Activated CD8-positive, alpha-beta memory T cell treated with anti-CD3 and anti-CD28 coated beads, Interleukin-2, amount 50 U/mL, for 48 hours (primary cell): Measurements from ENCODE around the gene TOR1A.

Experiments
- DNase-seq: peaks from one replicate; pipeline ENCODE4 v3.0.0-alpha.2; 2020

The TOR1A gene

DNA sequence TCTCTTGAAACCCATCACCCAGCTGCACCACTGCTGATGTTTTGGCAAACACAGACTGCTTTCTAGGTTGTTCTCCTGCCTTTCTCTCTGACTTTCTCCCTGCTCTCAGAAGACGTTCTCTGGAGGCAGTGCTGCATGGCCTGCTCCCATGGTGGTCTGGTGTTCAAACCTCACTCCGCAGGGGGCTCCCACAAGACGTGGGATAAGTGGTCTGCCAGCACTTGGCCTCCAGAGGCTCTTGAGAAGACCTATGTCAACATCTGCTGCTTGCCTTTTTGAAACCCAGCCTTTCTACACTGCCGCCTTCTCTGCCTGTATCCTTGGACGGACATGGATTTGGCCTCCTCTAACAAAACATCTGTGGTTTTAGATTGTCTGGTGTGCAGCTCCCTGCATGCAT lies 27.9 kb upstream of the TOR1A start:
- no peak for DNase-seq

DNA sequence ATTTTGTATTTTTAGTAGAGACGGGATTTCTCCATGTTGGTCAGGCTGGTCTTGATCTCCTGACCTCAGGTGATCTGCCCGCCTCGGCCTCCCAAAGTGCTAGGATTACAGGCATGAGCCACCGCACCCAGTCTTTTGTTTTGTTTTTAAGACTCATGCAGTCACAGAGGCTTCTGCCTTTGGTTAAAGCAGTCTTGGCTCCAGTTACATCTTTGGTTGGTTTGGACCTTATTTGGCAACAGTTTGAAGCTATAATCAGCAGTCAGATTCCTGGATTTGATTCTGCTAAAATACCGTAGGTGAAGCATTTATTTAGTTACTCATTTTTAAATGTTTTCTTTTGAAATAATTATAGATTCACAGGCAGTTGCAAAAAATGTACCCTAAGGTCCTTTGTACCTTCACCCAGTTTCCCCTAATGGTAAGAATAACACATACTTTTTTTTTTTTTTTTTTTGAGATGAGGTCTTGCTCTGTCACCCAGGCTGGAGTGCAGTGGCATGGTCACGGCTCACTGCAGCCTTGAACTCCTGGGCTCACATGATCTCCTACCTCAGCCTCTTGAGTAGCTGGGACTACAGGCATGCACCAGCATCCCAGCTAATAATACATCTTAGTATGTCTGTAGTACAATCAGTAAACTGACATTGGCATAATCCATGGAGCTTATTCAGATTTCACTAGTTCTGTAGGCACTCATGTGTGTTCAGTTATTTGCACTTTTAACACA lies 27.1 kb upstream of the TOR1A start:
- no peak for DNase-seq

- no peak for DNase-seq
These were observed 26.0 kb upstream of the TOR1A start for GRCh38 chr9:129849901-129850300.

GRCh38 chr9:129848712-129849441 lies 24.9 kb upstream of the TOR1A start:
- no peak for DNase-seq

DNA sequence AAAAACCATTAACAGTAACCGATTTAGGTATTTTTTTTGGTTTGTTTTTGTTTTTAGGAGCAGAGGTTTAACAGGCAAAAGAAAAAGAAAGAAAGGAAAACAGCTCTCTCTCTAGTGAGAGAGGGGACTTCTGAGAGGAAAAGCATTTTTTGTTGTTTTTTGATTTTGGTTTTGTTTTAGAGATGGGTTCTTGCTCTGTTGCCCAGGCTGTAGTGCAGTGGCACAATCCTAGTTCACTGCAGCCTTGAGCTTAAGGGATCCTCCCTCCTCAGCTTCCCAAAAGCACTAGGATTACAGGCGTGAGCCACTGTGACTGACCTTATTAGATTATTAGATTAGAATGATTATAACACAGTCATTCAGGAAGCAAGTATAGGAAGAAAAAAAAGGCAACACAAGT lies 21.4 kb upstream of the TOR1A start:
- DNase-seq = no peak

- DNase-seq = no peak
These were observed 17.1 kb upstream of the TOR1A start for GRCh38 chr9:129841071-129841470.

- no peak for DNase-seq
These were observed 16.1 kb upstream of the TOR1A start for GRCh38 chr9:129840034-129840433.

DNA sequence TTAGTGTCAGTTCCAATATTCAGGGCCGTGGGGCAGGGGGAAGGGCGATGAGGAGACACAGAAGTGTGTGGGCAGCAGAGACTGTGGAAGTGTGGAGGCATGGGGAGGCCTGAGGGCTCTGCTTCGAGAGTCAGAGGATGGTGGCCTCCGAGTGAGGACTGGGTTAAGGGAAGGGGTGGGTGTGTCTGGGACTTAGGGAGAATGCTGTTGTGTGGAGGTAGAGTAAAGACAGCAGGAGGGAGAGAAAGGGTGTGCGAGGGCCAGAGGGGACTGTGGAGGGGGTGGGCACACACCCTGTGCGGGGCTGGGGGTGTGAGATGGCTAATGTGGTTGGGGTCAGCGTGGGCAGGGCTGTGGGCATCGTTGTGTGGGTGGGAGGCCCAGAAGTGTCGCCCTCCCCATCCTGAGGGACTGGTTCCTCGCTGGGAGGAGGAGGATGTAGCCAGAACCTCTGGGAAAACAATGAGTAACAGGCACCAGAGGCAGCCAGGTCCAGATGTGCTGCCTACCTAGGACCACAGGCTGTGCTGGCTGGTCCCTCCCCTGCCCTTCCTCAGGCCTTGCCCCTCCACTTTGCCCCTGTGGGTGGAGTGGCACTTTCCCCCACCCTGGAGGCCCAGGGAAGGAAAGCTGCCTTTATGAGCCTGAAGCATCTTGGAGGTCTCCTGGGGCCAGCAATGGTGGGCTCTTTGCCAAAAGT lies 15.5 kb upstream of the TOR1A start:
- DNase-seq = no peak

- DNase-seq = no peak
These were observed 14.8 kb upstream of the TOR1A start for GRCh38 chr9:129838707-129839259.

GRCh38 chr9:129836311-129837007 lies 12.5 kb upstream of the TOR1A start:
- DNase-seq = peak; percentile 70

DNA sequence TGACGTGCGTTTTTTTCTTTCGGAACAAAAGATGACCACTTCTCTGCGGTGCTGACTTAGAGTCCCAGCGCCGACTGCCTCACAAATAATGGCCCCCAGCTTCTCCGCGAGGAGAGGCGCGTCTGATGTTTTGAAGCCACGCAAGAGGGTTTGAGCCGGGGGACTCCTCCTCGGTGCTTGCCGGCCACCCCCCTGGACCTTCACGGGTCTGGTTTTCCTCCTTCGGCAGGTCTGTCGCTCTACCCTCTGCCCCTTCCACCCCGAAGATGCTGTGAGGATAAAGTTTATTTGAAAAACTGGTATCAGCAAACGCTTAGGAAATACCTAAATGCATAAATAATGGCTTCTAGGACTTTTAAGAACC lies 11.9 kb upstream of the TOR1A start:
- DNase-seq = no peak

GRCh38 chr9:129835128-129835859 lies 11.4 kb upstream of the TOR1A start, which contains the start of the genes C9orf78 and USP20:
Gene C9orf78 (minus strand): TSS chr9:129835275. CDS start chr9:129835221, 54 bp downstream.
Gene USP20 (plus strand): TSS chr9:129835458. CDS start chr9:129852556, 17,098 bp downstream.
- peak; percentile 99 for DNase-seq

GRCh38 chr9:129834489-129835127 lies 10.7 kb upstream of the TOR1A start:
- DNase-seq = peak; percentile 71

DNA sequence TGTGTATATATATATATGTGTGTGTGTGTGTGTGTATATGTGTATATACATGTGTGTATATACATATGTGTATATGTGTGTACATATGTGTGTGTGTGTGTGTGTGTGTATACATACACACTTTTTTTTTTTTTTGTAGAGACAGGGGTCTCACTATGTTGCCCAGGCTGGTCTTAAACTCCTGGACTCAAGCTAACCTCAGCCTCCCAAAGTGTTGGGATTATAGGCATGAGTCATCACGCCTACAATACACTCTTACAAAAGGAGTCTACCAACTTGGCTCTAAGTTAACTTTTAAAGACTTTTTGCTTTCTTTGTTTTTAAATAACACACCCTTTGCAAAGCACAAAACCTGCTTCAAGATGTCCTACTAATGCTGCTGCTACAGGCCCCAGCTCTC lies 9.0 kb upstream of the TOR1A start:
- no peak for DNase-seq

DNA sequence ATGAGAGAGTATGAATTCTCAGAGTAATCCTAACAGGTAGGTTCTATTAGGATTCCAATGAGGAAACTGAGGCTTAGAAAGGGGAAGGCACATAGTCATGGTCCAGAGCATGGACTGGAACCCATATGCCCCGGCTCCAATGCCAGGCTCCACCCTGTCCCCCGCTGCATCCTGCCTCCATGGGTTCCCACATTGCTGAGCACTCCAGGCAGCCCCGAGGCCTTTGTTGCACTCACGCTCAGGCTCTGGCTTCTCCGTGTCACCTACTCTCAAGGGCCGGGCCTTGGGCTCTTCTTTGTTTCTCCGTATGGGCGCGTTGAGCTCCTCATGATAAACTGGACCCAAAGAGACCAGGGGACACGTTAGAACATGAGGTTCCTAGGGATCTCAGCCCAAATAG lies 5.0 kb upstream of the TOR1A start:
- no peak for DNase-seq

- no peak for DNase-seq
These were observed 4.1 kb upstream of the TOR1A start for GRCh38 chr9:129828051-129828450.

- no peak for DNase-seq
These were observed 2.8 kb upstream of the TOR1A start for GRCh38 chr9:129826759-129827158.

GRCh38 chr9:129826344-129826743 lies 2.4 kb upstream of the TOR1A start:
- no peak for DNase-seq

DNA sequence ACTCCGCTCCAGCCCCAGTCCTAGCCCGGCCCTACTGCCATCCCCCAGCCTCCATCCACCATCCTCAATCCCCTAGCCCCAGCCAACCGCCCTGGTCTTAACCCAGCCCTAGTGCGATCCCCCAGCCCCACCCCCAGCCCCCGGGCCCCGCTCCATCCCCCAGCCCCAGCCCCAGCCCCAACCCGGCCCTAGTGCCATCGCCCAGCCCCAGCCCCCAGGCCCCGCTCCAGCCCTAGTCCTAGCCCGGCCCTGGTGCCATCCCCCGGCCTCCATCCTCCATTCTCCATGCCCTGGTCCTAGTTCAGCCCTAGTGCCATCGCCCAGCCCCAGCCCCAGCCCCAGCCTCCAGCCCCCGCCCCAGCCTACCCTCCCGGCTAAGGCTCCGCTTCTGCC lies 398 bp downstream of the TOR1A start:
- no peak for DNase-seq

DNA sequence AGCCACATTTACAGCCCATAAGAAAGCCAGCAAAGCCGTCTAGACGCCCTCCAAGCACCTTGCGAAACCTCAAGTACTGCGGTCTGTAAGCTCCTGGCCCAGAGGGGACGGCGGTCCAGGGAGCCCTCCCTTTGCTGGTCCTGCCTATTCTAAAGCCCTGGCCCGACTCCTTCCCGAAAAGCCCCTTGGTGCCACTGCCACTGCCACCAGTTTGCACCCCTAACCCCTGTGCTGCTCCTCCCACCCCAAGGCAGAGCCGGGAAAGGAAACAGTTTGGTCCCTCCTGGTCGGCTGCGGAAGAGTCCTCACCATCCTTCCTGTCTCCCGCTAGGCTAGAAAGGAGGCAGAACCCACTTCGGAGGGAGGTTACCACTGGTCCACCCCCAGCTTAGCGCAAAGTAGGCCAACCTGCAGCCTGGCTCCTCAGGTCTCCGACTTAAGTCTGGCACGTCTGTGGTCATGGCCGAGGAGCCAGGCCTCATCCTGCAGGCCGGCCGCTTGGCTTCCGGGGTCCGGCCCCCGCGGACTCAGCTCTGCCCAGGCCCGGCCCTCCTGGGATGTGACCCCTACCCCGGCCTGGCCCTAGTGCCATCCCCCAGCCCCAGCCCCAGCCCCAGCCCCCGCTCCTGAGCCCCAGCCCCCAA lies 916 bp downstream of the TOR1A start:
- no peak for DNase-seq
